Testis (tissue), 3 donors: ENCODE results near the gene MEPCE. TPM values are rescaled to one million over a fixed set of nuclear protein-coding genes. Genes with fewer than 3 reads are reported as not detected.
"Not testable (repeated sequence)": the region's sequence is repeated elsewhere in the genome, so short reads cannot be mapped to it uniquely, and the experiment has no call there.

Experiments
- DNase-seq: peaks from one replicate; pipeline ENCODE4 v3.0.0-alpha.2; 2019
- H3K27ac ChIP-seq, 2 donors: fragments of 200-600 bp; sonication (generic); one replicate each; pipeline ENCODE4 v1.5.1; 2019
- H3K27me3 ChIP-seq: fragments of 200-600 bp; sonication (generic); one replicate; pipeline ENCODE4 v1.5.1; 2019
- H3K36me3 ChIP-seq: fragments of 200-600 bp; sonication (generic); one replicate; pipeline ENCODE4 v1.5.1; 2017; ENCODE audit warnings: low read depth; ENCODE audit errors: missing control alignments
- H3K4me1 ChIP-seq: fragments of 200-600 bp; sonication (generic); one replicate; pipeline ENCODE4 v1.5.1; 2019
- H3K4me3 ChIP-seq, 2 donors: fragments of 200-600 bp; sonication (generic); one replicate each; pipeline ENCODE4 v1.5.1; 2017 to 2019
- H3K9me3 ChIP-seq: fragments of 200-600 bp; sonication (generic); one replicate; pipeline ENCODE4 v1.5.1; 2017
- CTCF ChIP-seq, 3 experiments: fragments of 450-650 bp in 2 of 3; fragments of 200-600 bp in 1 of 3; sonication (generic) in 1 of 3; IDR thresholded peaks; one replicate each; pipeline ENCODE4 v1.5.1; 2016 to 2019; ENCODE audit warnings: antibody characterized with exemption in 3 of 3, mild to moderate bottlenecking in 2 of 3, moderate library complexity in 1 of 3
- POLR2A ChIP-seq: fragments of 450-650 bp; IDR thresholded peaks from one replicate; pipeline ENCODE4 v1.6.1; 2017; ENCODE audit warnings: antibody characterized with exemption, mild to moderate bottlenecking, moderate library complexity
- WGBS, 2 donors: methylation state at CpG; one replicate each; pipeline ENCODE4 v1.1.5; 2018; 5-methylcytosine and 5-hydroxymethylcytosine counted together
- intact Hi-C: fragments of 100-400 bp; cut with DNase I; formaldehyde crosslinking; loops from one replicate; pipeline ENCODE4 v1.15.1; 2023; ENCODE audit warnings: low total_unique reads
- polyA plus RNA-seq: library from polyadenylated mRNA; stranded (reverse); fragments of 350-450 nt; fragmentation: Illumina TruSeq; extraction: RNeasy Lipid Tissue Mini Kit (QIAGEN cat#74804); gene quantifications from one replicate; pipeline ENCODE4 v1.2.3, GENCODE V29; 2014; ENCODE audit warnings: low read depth, low replicate concordance; ENCODE audit not compliant: insufficient read depth
- total RNA-seq, 2 donors: library from RNA; depleted of rRNA; stranded (reverse); fragments of >200 nt; gene quantifications; one replicate each; pipeline ENCODE4 v1.2.3, GENCODE V29; 2016

The MEPCE gene
- total and polyA plus RNA-seq, 3 donors from 2014 or later = 74.6 to 182 (median 89.3) TPM

GRCh38 chr7:100441641-100442535, 12.3 kb downstream of the MEPCE start:
- Histone ChIP-seq H3K4me3 (no peak overlapping the region), H3K36me3 (no peaks in the 10 kb centered on the region), H3K27ac (no peak overlapping the region), H3K27me3 (no peaks in the 10 kb centered on the region), H3K9me3 (no peaks in the 10 kb centered on the region), H3K4me1 (peaks cover 5% of the 10 kb centered on the region)
- 87 to 93% methylated on average over 9 to 11 of the region's 11 CpGs for WGBS, 2 donors
- TF ChIP-seq POLR2A (no peak), CTCF (IDR thresholded peaks at IDR 0.05) (no peak)
- intact Hi-C loops = no loop called here
- DNase-seq = no peak

DNA sequence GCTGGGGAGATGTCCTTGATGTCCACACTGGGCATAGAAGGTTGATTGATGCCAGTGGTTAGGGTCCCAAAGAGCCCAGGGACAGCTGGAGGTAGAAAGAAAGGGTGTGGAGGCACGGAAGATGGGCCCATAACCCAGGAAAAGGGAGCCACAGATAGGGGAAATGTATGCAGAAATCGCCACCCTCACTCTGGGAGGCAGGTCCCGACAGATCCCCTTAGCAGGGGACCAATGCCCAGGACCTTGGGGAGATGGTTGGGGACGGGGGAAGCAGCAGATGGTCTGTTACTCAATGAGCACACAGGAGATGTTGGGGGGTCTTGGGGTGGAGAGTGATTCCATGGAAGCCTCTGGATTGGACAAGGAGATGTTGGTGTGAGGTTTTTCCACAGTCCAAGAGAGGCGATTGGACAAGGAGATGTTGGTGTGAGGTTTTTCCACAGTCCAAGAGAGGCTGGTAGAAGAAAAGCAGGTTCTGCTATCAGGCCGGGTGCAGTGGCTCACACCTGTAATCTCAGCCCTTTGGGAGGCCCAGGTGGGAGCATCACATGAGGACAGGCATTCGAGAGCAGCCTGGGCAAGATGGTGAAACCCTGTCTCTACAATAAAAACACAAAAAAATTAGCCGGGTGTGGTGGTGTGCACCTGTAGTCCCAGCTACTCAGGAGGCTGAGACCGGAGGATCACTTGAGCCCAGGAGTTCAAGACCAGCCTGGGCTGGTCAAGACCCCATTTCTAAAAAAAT, 13.6 kb downstream of the MEPCE start:
- TF ChIP-seq CTCF (IDR thresholded peaks at IDR 0.05) (no peak), POLR2A (no peak)
- intact Hi-C loops = no loop called here
- Histone ChIP-seq H3K4me3 (no peak overlapping the region), H3K27ac (no peak overlapping the region), H3K4me1 (peaks cover 5% of the 10 kb centered on the region), H3K9me3 (no peaks in the 10 kb centered on the region), H3K36me3 (no peaks in the 10 kb centered on the region), H3K27me3 (no peaks in the 10 kb centered on the region)
- DNase-seq = no peak
- WGBS, 2 donors = 84 to 93% methylated on average over 9 of the region's 9 CpGs

DNA sequence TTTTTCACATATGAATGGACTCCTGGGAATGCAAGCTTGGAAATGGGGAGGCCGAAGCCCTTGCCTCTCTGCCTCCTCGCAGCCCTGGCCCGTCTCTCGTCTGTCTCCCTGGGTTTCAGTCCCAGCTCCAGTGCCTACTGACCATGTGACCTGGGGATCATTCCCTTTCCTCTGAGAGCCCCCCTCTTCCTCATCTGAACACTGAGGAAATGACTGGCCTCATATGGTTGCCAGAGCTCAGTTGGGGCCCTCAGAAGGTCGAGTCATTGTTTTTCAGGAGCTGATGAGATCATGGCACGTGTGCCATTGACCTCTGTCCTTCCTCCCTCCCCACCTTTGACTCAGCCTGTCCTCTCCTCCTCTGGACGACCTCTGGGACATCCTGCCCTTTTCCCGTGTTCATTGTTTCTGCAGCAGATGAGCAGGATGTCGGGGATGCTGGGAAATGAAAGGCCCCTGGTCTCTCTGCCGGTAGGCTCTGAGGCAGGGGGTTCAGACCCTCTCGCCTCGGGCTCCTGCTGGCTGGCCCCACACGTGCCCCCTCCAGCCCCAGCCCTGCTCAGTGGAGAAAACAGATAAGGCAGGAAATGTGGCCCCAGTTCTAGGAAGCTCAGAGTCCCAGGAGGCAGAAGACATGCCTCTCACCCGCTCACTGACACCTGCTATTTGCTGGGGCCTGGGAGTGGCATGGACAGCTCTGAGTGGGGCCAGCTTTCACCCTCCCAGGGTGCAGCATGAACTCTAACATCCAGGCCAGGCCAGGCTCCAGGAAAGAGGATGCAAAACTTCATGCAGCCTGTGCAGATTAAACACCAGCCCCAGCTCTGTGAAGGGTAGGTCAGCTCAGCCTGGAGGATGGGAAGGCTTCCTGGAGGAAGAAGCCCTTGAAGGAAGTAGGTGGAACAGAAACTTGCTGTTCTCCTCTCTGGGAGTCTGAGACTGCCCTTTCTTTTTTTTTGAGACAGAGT, 15.0 kb downstream of the MEPCE start:
- Histone ChIP-seq H3K4me1 (peaks cover 5% of the 10 kb centered on the region), H3K27me3 (no peaks in the 10 kb centered on the region), H3K9me3 (no peaks in the 10 kb centered on the region), H3K4me3 (no peak overlapping the region), H3K27ac (no peak overlapping the region), H3K36me3 (no peaks in the 10 kb centered on the region)
- intact Hi-C loops = no loop called here
- WGBS, 2 donors = 52 to 55% methylated on average over 14 of the region's 14 CpGs
- TF ChIP-seq CTCF (IDR thresholded peaks at IDR 0.05) (no peak), POLR2A (no peak)
- no peak for DNase-seq

DNA sequence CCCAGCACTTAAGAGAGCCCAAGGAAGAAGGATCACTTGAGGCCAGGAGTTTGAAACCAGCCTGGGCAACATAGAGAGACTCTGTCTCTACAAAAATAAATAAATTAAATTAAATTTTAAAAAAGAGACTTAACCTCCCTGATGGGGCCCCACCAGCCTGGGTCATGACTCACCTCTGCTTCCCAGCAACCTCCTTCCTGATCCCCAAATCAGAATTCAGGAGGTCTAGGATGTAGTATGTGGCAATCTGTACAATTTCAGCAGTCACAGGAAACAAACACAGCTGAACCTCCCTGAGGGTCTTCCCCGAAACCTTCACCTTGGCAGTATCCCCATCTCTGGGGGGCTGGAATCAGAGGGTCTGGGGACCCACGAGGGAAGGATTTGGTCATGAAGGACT, 16.4 kb downstream of the MEPCE start:
- no peak overlapping the region for H3K4me3 ChIP-seq
- TF ChIP-seq POLR2A (no peak), CTCF (IDR thresholded peaks at IDR 0.05) (no peak)

GRCh38 chr7:100447363-100447762, 17.7 kb downstream of the MEPCE start:
- H3K36me3 ChIP-seq, H3K9me3 ChIP-seq, H3K4me3 ChIP-seq, DNase-seq, intact Hi-C loops, H3K27ac ChIP-seq, H3K4me1 ChIP-seq, H3K27me3 ChIP-seq: not testable (repeated sequence)
- 93 to 94% methylated on average over 8 of the region's 8 CpGs for WGBS, 2 donors

More for the DNA sequence above, 16.4 kb downstream of the MEPCE start:
- intact Hi-C loops = no loop called here
- 73 to 86% methylated on average over 2 of the region's 2 CpGs for WGBS, 2 donors
- H3K27ac ChIP-seq = no peak overlapping the region
- H3K36me3 ChIP-seq = no peaks in the 10 kb centered on the region
- DNase-seq = no peak
- H3K27me3 ChIP-seq = no peaks in the 10 kb centered on the region
- H3K4me1 ChIP-seq = peaks cover 5% of the 10 kb centered on the region
- H3K9me3 ChIP-seq = no peaks in the 10 kb centered on the region
